Suprapubic skin (tissue), 2 donors: ENCODE measurements around the gene AMPD2.

Source experiments
- EP300 ChIP-seq: sonication (generic); formaldehyde crosslinking; IDR thresholded peaks from one replicate; pipeline ENCODE4 v1.6.1; 2017; ENCODE audit warnings: antibody characterized with exemption
- POLR2A ChIP-seq, 2 donors: fragments of 450-650 bp; IDR thresholded peaks; one replicate each; pipeline ENCODE4 v1.6.1; 2017; ENCODE audit warnings: antibody characterized with exemption in 2 of 2, mild to moderate bottlenecking in 2 of 2, moderate library complexity in 2 of 2

DNA sequence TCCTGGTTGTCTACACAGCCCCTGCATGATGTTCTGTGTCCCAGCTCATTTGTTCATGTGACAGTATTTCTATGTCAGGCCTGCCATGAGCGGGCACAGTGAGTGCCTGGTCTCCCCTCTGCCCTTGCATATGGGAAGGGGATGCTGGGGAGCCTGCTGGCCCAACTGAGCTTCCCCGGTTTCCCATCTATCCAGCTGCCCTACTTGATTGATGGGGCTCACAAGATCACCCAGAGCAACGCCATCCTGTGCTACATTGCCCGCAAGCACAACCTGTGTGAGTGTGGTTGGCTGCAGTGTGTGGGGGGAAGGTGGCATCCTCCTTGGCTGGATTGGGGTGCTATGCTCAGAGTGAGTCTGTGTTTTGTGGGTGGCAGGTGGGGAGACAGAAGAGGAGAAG is 37.8 kb downstream of the AMPD2 start:
- TF ChIP-seq POLR2A (IDR thresholded peaks at IDR 0.05) (no peak), EP300 (no peak)
